GM19438 (cell line): ENCODE measurements around the gene TBP.
"Not testable (repeated sequence)": the region's sequence is repeated elsewhere in the genome, so short reads cannot be mapped to it uniquely, and the experiment has no call there.

Experiments used
- ATAC-seq: cut with Tn5 transposase; IDR thresholded peaks from one replicate; pipeline ENCODE4 v1.9.1; 2021; ENCODE audit warnings: low read depth; ENCODE audit not compliant: unreplicated experiment

TBP gene

DNA sequence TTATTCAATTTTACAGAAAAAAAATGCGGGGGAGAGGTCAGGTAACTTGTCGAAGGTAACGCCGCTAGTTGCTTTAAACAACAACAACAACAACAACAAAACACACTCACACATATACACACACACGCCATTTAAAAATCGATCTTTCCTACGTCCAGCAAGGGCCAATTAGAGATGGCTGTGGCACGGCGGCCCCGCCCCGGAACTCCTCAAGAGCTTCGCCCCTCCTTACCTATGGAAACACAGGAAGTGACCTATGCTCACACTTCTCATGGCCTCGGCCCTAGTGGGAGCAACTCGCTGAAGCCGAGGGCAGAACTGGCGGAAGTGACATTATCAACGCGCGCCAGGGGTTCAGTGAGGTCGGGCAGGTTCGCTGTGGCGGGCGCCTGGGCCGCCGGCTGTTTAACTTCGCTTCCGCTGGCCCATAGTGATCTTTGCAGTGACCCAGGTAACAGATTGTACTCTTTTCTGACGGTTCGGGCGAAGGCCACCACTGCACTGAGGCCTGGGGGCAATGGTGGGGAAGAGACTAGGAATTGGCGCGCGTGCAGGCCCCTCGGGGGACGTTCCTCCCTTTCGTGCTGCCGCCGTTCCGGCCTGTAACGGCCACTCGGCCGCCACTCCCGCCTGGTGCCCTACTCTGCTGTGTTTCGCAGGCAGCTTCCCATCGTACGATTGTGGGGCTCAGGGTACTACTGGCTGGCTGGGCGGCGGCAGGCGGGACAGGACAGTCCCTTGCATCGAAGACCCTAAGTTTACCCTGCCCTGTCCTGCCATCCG is at the start of gene TBP:
Gene TBP (plus strand): TSS at position 357 of the 783 bp plus-strand sequence. CDS start 2,661 bp downstream, outside the sequence.
- peak; percentile 91 for ATAC-seq

DNA sequence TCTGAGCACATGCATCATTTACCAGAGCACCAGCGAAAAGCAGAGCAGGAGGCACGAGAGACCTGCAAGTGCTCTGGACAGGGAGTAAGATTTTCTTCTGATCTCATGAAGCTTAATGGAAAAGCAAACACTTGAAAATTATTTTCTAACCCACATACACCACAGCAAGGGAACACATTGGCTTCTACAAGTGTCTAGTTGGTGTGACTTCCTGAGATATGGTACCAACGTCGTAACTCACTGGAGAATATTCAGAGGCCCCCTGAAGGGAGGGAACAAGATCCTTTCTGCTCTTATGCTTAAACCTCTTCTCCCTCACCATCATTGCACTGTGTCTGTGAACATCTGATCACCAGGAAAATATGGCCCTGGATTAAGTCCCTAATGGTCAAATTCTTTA is 49.7 kb upstream of the TBP start:
- no peak for ATAC-seq

DNA sequence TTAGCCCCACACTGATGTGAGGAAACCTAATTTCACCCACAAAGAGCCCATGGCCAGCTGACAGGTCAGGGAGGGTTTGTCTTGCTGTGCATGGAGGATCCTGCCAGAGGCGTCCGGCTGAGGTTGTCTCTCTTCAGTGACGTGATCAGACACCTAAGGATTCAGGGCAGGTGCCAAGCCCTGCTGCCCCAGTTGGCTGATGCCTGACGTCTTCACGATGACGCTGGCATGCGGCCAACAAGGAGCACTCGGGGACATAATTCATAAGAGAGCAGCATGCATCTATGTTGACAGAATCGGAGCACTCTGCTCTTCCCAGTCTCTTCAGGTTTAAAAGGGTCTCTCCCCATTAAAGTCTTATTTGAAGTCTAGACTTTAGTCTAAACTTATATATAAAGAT is 48.9 kb upstream of the TBP start:
- ATAC-seq: no peak

DNA sequence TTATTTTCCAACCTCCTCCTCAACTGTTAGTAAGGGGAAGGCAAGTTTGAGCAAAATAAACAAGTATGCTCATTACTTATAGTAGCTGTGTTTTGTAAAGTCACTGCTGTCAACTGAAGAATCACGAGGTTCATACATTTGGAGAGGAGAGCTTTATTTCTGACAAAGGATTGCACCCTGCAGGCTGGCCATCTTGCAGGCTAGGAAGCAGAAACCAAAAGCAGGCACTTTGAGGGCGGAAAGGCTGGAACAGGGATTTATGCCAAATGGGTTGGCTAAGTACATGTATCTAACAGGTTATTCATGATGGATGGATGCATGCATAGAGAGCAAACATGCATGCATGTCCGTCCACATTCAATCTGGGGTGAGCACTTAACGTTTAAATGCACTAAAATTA is 47.7 kb upstream of the TBP start:
- no peak for ATAC-seq

DNA sequence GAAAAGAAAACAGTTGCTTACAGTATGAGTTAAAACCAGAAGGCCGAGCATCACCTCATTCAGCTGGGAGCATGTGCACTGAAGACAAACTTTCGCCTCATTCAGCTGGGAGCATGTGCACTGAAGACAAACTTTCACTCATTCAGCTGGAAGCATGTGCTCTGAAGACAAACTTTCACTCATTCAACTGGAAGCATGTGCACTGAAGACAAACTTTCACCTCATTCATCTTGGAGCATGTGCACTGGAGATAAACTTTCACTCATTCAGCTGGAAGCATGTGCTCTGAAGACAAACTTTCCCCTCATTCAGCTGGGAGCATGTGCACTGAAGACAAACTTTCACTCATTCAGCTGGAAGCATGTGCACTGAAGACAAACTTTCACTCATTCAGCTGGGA is 46.4 kb upstream of the TBP start:
- not testable (repeated sequence) for ATAC-seq

DNA sequence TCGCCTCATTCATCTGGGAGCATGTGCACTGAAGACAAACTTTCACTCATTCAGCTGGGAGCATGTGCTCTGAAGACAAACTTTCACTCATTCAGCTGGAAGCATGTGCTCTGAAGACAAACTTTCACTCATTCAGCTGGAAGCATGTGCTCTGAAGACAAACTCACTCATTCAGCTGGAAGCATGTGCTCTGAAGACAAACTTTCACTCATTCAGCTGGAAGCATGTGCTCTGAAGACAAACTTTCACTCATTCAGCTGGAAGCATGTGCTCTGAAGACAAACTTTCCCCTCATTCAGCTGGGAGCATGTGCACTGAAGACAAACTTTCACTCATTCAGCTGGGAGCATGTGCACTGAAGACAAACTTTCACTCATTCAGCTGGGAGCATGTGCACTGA is 45.9 kb upstream of the TBP start:
- ATAC-seq: not testable (repeated sequence)

DNA sequence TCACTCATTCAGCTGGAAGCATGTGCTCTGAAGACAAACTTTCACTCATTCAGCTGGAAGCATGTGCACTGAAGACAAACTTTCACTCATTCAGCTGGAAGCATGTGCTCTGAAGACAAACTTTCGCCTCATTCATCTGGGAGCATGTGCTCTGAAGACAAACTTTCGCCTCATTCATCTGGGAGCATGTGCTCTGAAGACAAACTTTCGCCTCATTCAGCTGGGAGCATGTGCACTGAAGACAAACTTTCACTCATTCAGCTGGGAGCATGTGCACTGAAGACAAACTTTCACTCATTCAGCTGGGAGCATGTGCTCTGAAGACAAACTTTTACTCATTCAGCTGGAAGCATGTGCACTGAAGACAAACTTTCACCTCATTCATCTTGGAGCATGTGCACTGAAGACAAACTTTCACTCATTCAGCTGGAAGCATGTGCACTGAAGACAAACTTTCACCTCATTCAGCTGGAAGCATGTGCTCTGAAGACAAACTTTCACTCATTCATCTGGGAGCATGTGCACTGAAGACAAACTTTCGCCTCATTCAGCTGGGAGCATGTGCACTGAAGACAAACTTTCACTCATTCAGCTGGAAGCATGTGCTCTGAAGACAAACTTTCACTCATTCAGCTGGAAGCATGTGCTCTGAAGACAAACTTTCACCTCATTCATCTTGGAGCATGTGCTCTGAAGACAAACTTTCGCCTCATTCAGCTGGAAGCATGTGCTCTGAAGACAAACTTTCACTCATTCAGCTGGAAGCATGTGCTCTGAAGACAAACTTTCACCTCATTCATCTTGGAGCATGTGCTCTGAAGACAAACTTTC is 45.1 kb upstream of the TBP start:
- ATAC-seq: not testable (repeated sequence)

DNA sequence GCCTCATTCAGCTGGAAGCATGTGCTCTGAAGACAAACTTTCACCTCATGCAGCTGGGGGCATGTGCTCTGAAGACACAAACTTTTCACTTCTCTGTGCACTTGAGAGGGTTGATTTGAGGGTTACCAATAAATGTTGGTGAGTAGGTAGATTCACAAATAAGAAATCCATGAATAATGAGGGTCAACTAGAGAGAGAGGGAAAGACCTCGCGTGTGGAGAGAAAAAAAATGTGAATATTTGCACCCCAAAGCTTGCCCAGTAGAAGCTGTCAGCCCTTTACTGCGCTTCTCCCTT is 44.5 kb upstream of the TBP start:
- no peak for ATAC-seq

DNA sequence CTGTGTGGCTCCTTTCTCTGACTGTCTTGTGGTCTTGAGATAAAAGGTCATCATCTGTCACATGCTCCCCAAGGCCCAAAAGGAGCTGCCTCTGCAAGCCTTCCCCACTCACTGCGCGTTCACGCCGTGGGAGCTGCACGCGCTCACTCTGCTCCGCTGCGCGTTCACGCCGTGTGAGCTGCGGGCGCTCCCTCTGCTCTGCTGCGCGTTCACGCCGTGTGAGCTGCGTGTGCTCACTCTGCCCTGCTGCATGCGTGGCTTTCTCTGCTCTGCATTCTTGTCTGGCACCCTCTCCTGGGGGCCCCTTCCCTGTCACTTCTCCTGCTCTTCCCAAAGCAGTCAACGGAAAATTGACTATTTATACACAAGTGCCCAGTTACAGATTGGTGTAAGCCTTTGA is 43.5 kb upstream of the TBP start:
- no peak for ATAC-seq

DNA sequence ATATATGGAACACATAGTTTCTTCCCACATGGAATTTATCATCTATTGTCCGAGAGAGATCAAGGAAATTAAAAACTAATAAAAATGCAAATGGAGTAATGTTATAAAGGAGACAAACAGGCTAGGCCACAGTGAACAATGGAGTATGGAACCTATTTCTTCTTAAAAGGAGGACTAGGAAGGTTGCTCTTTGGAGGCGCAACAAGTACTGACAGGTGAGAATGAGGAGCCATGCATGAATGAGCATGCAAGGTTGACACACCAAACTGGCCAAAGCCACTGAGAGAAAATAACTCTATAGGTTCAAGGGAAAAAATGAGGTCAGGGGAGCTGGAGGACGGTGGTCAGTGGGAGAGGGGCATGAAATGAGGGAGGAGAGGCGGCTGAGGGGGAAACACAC is 41.9 kb upstream of the TBP start:
- no peak for ATAC-seq

DNA sequence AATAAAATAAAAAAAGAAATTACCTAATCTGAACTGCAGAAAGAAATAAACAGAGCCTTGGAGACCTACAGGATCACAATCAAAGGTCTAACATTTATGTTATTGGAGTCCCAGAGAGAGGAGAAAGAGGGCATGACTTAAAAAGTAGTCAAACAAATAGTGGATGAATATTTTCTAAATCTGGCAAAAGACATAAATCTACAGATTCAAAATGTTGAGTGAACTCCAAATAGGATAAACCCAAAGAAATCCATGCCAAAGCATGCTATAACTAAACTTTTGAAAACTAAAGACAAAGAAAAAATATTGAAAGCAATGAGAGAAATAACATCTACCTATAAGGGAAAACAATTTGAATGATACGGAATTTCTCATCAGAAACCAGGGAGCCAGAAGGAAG is 39.3 kb upstream of the TBP start:
- ATAC-seq: no peak

DNA sequence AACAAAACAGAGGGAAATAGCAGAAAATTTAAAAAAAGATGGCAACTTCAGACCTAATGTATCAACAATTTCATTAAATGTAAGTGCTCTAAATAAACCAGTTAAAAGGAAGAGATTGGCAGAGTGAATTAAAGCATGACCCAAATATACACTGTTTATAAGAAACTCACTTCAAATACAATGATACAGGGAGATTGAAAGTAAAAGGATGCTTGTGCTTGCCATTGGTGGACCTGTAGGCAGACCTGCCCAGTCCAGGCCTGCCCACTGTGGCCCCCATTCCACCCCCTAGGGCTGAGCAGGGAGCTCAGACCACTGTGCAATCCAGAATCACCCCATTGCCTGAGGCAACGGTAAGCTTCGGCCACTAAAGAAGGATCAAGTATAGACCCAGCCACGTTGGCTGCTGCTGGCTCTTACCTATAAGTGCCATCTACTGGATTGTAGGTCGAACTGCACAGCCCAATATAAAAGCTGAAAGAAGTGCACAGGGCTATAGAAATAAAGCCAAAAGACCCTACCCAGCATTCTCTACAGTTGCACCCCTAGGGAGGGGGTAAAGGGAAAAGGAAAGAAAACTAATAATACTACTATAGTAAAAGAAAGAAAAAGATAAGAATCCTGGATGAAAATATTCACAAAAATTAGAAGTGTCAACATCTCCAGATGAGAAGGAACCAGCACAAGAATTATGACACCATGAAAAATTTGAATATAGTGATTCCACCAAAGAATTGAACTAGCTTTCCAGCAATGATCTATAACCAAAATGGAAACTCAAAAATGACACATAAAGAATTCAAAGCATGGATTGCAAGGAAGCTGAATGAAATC is 37.2 kb upstream of the TBP start:
- ATAC-seq: peak; percentile 97

DNA sequence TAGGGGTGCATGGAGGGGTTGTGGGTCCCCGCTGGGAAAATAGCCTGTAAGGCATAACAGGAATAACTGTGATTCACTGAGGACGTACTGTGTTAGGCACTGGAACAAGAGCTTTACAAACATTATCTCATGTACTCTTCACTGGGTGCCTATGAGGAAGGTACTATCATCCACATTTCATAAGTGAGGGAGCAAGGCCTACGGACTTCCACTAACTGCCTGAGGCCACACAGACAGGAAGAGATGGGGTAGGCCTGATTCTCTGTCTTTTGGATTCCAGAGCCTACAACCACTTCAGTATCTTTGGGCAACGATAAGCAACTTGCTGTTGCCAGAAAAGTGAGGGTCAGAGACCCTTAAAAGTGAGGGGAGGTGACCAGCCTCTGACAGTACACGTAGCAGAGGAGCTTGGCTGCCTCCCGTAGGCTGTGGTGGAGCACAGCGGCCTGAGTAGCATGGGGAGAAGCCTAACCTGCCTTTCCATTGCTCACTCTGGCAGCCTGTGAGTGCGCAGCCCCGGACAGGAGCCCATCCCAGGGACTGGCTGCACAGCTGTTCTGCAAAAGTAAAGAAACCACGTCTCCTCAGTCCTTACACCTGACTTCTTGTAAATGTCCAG is 31.5 kb upstream of the TBP start:
- no peak for ATAC-seq

DNA sequence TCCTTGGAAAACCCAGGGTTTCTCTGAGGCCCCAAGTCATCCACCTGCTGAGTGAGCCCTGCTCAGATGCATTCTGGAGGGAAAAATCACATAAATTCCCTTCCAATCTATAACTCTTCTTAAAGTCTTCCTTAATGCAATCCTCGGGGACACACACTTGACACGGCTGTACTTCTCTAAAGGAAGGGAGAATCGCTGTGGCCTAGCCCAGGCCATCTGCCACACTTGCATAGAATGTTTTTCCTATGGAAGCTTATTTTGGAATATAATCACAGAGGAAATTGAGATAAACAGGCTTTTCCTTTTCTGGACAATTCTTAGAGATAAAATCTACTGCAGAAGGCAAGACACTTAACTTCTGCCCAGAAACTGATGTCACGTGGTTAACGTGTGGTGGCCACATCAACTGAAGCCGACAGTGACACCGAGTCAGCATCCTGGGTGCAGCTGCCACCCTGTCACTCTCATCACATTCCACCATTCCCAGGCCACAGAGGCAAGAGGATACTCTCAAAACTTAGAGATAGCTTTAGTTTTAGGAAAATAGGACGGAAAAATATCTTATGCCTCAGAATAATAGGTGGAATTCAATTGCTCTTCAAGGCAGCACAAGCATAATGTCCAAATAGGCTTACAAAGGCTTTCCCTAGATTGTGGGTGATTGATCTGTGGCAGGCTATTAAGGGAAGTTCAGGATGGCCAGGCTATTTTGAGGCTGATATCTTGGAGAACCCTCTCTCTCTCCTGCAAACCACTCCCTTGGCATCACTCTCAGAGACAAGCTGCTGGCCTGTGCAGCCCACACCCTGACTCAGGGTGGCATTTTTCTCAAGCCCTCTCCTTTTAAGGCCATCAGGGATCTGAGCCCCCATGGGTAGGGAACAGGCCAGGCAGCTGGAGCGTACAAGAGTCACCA is 30.7 kb upstream of the TBP start:
- ATAC-seq: no peak

DNA sequence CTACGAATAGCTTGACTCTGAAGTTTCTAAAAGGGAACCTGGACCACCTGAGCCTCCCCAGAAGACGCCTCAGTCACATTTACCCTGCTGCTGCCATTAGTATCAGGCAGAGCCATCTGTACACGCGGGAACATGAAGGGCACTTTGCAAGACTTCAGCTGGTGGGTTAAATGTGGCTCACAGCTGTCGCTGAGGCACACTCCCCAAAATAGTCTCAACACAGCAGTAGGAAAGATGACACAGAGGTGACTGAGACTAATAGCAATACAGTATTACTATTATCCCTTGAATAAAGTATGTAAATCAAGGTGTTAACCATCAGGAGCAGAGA is 30.0 kb upstream of the TBP start:
- ATAC-seq: no peak

DNA sequence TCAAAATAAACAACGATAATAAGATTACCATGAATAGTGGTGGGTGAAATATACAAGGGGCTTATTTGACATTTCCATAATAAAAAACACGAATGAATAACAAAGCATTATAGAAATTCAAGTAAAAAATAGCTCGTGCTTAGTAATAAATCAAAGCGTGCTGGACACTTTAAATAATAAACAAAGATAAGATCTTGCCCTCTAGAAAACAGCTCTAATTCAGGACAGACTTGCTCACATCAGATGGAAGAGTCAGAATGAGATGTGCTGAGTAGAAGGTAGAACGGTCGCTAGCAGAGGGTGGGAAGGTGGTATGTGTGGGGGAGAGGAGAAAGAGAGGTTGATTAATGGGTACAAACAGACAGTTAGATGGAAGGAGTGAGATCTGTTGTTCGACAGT is 28.4 kb upstream of the TBP start:
- no peak for ATAC-seq

DNA sequence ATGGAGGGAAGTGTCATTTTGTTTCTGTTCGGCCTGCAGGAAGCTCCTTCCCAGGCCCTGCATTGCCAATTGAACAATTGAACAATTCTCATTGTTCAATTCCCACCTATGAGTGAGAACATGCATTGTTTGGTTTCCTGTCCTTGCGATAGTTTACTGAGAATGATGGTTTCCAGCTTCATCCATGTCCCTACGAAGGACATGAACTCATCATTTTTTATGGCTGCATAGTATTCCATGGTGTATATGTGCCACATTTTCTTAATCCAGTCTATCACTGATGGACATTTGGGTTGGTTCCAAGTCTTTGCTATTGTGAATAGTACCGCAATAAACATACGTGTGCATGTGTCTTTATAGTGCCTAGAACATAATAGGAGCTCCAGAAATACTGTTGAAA is 26.2 kb upstream of the TBP start:
- ATAC-seq: not testable (repeated sequence)

DNA sequence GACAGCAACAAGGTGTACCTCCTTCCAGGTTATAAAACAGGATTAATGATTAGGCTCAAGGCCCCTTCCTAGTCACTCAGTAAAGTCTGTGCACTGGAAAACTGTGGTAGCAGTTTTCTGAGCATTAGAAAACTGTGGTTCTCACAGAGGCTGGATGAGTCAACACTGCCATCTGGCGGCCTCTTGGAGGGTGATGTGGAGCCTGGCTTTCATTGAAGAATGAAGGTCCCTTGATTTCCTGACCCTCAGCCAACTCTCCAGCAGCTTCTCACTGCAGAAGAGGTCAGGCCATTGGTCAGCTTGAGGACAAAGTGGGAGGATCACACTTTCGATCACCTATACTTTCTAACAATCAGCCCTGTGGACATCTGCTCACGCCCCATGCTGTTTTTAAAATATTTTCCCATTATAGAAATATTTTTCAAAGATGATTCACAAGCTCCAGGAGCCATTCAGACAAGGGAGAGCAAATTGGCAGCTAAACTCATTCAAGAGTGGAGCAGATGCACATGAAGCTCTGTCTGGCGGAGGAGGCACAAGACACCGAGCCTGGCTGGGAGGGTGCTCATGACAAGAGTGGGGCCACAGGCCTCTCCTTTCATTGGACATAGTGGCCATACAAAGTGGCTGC is 24.2 kb upstream of the TBP start:
- ATAC-seq: peak; percentile 78

DNA sequence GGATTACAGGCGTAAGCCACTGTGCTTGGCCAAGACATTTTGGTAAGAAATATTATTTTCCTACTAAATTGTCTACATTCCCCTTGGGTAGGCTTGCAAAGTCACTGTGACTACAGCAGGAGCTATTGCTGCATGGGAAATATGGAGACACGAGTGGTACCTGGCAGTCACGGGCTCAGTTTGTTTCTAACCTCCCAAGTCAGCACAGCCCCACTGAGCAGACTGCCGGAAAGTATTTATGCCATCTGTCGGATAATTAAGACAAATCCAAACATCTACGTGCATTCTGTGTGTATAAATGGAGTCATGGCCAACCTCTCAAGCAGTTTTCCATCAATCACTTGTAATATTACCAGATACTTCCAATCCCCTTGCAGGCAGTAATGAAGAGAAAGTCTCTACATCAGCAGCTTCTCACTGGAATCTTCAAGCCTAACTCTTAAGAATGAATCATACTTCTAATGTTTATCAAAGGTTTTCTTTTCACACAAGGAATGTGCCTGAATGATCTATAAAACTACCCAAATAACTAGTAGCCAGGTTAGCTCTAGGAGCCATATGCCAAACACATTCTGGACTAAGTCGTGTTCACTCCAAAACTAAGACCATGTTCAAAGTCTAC is 21.2 kb upstream of the TBP start:
- no peak for ATAC-seq
